ENCODE data around the gene CALY.
A peak's percentile ranks its signal among the peaks of the same experiment; 100 is the strongest.
"Not testable (repeated sequence)": the region's sequence is repeated elsewhere in the genome, so short reads cannot be mapped to it uniquely, and the experiment has no call there.

The CALY gene

GRCh38 chr10:133328358-133329343 lies 8.0 kb downstream of the CALY start:
- DNase-seq = no peak

GRCh38 chr10:133327651-133328357 lies 8.9 kb downstream of the CALY start:
- DNase-seq = no peak

GRCh38 chr10:133326745-133327650 lies 9.7 kb downstream of the CALY start:
- no peak for DNase-seq

- no peak for DNase-seq
Measured at GRCh38 chr10:133326223-133326551, 10.5 kb downstream of the CALY start.

- DNase-seq = peak; percentile 69
Measured at GRCh38 chr10:133325440-133326222, 11.1 kb downstream of the CALY start.

- peak; percentile 47 for DNase-seq
Measured at GRCh38 chr10:133324857-133325260, 11.8 kb downstream of the CALY start.

DNA sequence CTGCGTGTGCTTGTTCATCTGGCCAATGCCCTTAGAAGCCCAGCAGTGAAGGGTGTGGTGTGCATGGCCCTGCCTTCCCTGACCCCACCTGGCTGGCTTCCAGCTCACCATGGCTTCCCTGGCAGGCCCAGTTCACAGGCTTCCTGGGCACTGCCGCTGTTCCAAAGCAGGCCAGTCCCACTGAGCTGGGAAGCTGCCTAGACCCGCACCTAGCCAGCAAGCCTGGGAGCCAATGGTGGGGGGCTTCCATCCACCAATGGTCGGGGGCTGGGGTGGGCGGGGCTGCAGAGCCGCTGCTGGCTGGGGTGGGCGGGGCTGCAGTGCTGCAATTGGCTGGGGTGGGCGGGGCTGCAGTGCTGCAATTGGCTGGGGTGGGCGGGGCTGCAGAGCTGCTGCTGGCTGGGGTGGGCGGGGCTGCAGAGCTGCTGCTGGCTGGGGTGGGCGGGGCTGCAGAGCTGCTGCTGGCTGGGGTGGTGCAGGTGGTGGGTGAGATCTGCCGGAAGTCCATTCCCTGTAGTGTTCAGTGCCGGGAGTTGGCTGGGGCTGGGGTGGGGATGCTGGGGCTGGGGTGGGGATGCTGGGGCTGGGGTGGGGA lies 12.4 kb downstream of the CALY start:
- DNase-seq = peak; percentile 50

- DNase-seq = not testable (repeated sequence)
Measured at GRCh38 chr10:133322064-133322709, 14.5 kb downstream of the CALY start.

DNA sequence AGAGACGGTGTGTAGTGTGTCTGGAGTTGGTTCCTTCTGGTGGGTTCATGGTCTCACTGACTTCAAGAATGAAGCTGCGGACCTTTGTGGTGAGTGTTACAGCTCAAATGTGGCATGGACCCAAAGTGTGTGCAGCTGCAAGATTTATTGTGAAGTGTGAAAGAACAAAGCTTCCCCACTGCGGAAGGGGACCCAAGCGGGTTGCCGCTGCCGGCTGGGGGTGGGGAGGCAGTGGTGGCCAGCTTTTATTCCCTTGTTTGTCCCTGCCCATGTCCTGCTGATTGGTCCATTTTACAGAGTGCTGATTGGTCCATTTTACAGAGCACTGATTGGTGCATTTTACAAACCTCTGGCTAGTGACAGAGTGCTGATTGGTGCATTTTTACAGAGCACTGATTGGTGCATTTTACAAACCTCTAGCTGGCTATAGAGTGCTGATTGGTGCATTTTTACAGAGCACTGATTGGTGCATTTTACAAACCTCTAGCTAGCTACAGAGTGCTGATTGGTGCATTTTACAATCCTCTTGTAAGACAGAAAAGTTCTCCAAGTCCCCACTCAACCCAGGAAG lies 15.8 kb downstream of the CALY start:
- not testable (repeated sequence) for DNase-seq

- peak; percentile 94 for DNase-seq
Measured at GRCh38 chr10:133318494-133319127, 18.1 kb downstream of the CALY start.

DNA sequence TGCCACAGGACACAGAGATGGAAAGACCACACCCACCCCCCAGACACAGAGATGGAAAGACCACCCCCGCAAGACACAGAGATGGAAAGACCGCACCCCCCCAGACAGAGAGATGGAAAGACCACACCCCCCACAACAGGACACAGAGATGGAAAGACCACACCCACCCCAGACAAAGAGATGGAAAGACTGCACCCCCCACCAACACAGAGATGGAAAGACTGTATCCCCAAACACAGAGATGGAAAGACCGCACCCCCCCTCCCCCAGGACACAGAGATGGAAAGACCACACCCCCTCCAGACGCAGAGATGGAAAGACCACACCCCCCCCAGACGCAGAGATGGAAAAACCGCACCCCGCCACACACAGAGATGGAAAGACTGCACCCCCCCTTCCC lies 20.0 kb downstream of the CALY start:
- no peak for DNase-seq

- DNase-seq = no peak
Measured at GRCh38 chr10:133316266-133316665, 20.4 kb downstream of the CALY start.

DNA sequence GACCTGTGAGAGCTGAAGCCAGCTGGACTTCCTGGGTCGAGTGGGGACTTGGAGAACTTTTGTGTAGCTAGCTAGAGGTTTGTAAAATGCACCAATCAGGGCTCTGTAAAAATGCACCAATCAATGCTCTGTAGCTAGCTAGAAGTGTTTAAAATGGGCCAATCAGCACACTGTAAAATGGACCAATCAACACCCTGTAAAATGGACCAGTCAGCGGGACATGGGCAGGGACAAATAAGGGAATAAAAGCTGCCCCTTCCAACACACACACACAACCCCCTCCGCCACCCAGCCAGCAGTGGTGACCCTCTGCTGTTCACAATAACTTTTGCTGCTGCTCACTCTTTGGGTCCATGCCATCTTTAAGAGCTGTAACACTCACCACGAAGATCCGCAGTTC lies 20.8 kb downstream of the CALY start:
- no peak for DNase-seq

- no peak for DNase-seq
Measured at GRCh38 chr10:133314911-133315310, 21.8 kb downstream of the CALY start.

- no peak for DNase-seq
Measured at GRCh38 chr10:133313192-133313591, 23.5 kb downstream of the CALY start.

GRCh38 chr10:133312769-133313145 lies 23.9 kb downstream of the CALY start:
- no peak for DNase-seq

DNA sequence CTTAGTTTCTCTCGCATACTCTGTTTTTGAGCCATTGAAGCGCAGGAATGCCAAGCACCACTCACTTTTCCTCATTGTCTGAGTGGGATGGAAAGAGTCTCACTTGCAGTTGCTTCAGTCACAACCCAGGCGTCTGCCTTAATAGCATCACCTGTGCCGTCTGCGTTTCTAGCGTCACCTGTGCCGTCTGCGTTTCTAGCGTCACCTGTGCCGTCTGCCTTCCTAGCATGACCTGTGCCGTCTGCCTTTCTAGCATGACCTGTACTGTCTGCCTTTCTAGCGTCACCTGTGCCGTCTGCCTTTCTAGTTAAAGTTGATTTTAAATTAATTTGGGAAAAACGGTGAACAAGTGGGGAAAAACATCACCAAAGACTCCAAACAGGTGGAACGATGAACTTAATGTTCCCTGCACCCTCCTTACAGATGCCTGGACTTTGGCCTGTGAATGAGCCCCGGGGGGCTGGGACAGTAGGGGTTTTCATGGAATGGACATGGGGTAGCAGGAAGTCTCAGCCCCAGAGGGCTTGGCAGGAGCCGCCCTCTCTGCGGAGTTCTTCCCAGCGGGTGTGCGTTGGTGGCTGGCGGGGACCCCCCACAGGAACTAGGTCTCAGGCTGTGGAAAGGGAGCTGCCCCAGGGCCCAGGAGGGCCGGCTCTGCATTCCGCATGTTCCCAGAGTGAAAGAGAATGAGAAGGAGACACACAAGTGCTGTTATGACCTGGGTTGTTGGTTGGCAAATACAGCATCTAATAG lies 24.5 kb downstream of the CALY start:
- DNase-seq = no peak

- no peak for DNase-seq
Measured at GRCh38 chr10:133311570-133311969, 25.1 kb downstream of the CALY start.

GRCh38 chr10:133310789-133311188 lies 25.9 kb downstream of the CALY start:
- DNase-seq = no peak

GRCh38 chr10:133310399-133310755 lies 26.3 kb downstream of the CALY start:
- no peak for DNase-seq
